GM12892 (cell line): Measurements from ENCODE around the gene HOXA11.

Experiments
- DNase-seq: peaks from one replicate; pipeline ENCODE4 v3.0.0; 2011; ENCODE audit not compliant: insufficient read length
- FAIRE-seq: peaks from 2 replicates; lab custom pipeline; 2011; peaks lifted over from hg19 to GRCh38; lab: Jason Lieb, UNC
- POLR2A ChIP-seq: IDR thresholded peaks from 2 replicates; pipeline ENCODE4 v1.6.1; 2011; ENCODE audit warnings: low read depth, low read length, control low read depth
- POLR2AphosphoS5 ChIP-seq: IDR thresholded peaks from 2 replicates; pipeline ENCODE4 v1.6.1; 2011; ENCODE audit warnings: low read depth, low read length, control low read depth
- TAF1 ChIP-seq: IDR thresholded peaks from 2 replicates; pipeline ENCODE4 v1.6.1; 2011; ENCODE audit warnings: low read depth, mild to moderate bottlenecking, control low read depth, low read length, borderline replicate concordance

Gene HOXA11

GRCh38 chr7:27182861-27183681 is 2.0 kb downstream of the HOXA11 start:
- FAIRE-seq: no peak
- DNase-seq: no peak
- no peak for TF ChIP-seq TAF1
- TF ChIP-seq POLR2AphosphoS5: no peak

- TF ChIP-seq TAF1 (no peak), POLR2AphosphoS5 (no peak), POLR2A (no peak)
- no peak for FAIRE-seq
- DNase-seq: no peak
Observed at GRCh38 chr7:27182285-27182841, 2.7 kb downstream of the HOXA11 start.

- no peak for DNase-seq
- no peak for FAIRE-seq
- TF ChIP-seq TAF1 (no peak), POLR2AphosphoS5 (no peak), POLR2A (no peak)
Observed at GRCh38 chr7:27181795-27182275, 3.2 kb downstream of the HOXA11 start.

GRCh38 chr7:27180431-27181420 is 4.3 kb downstream of the HOXA11 start:
- FAIRE-seq: no peak

GRCh38 chr7:27179503-27180430 is 5.3 kb downstream of the HOXA11 start:
- no peak for TF ChIP-seq TAF1
- TF ChIP-seq POLR2A: no peak
- no peak for TF ChIP-seq POLR2AphosphoS5
- FAIRE-seq: no peak
- peak; percentile 66 for DNase-seq

More at GRCh38 chr7:27180431-27181420, 4.3 kb downstream of the HOXA11 start:
- no peak for DNase-seq
- TF ChIP-seq TAF1 (no peak), POLR2A (no peak), POLR2AphosphoS5 (no peak)

- TF ChIP-seq POLR2A (no peak), TAF1 (no peak), POLR2AphosphoS5 (no peak)
- DNase-seq: no peak
- FAIRE-seq: no peak
Observed at GRCh38 chr7:27179030-27179429, 6.0 kb downstream of the HOXA11 start.

- no peak for TF ChIP-seq POLR2AphosphoS5
- TF ChIP-seq TAF1: no peak
- TF ChIP-seq POLR2A: no peak
- no peak for FAIRE-seq
- DNase-seq: no peak
Observed at GRCh38 chr7:27178366-27178765, 6.7 kb downstream of the HOXA11 start.

GRCh38 chr7:27177795-27178320 is 7.2 kb downstream of the HOXA11 start:
- TF ChIP-seq POLR2A: no peak
- TF ChIP-seq TAF1: no peak
- no peak for TF ChIP-seq POLR2AphosphoS5
- FAIRE-seq (no peak), DNase-seq (no peak)

GRCh38 chr7:27176962-27177794 is 7.9 kb downstream of the HOXA11 start:
- FAIRE-seq (no peak), DNase-seq (no peak)
- TF ChIP-seq POLR2A (no peak), TAF1 (no peak), POLR2AphosphoS5 (no peak)
